Astrocyte (in vitro differentiated cells and primary cell): ENCODE results near the gene IL1R2. TPM values are rescaled to one million over a fixed set of nuclear protein-coding genes. Genes with fewer than 3 reads are reported as not detected.

Experiments
- DNase-seq: peaks from one replicate; pipeline ENCODE4 v3.0.0-alpha.2; 2010; ENCODE audit warnings: low read depth
- FAIRE-seq: peaks from 2 replicates; lab custom pipeline; 2011; peaks lifted over from hg19 to GRCh38; lab: Jason Lieb, UNC
- H2AFZ ChIP-seq: 2 replicates; pipeline ENCODE4 v1.6.0; 2012; ENCODE audit warnings: low read depth, low read length, inconsistent platforms
- H3K27ac ChIP-seq: 2 replicates; pipeline ENCODE4 v1.5.1; 2011; ENCODE audit warnings: low read depth, low read length, inconsistent platforms
- H3K27me3 ChIP-seq: 2 replicates; pipeline ENCODE4 v1.6.0; 2011; ENCODE audit warnings: low read length, inconsistent platforms; ENCODE audit not compliant: insufficient read depth
- H3K36me3 ChIP-seq: 2 replicates; pipeline ENCODE4 v1.5.1; 2011; ENCODE audit warnings: low read length, inconsistent platforms; ENCODE audit not compliant: insufficient read depth
- H3K4me1 ChIP-seq: 2 replicates; pipeline ENCODE4 v1.5.1; 2011; ENCODE audit warnings: low read length, inconsistent platforms; ENCODE audit not compliant: insufficient read depth
- H3K4me2 ChIP-seq: 2 replicates; pipeline ENCODE4 v1.6.0; 2012; ENCODE audit warnings: low read length, inconsistent platforms
- H3K4me3 ChIP-seq: 2 replicates; pipeline ENCODE4 v1.5.1; 2011; ENCODE audit warnings: low read depth, mild to moderate bottlenecking, low read length, inconsistent platforms; ENCODE audit not compliant: insufficient read depth
- H3K79me2 ChIP-seq: 2 replicates; pipeline ENCODE4 v1.6.0; 2012; ENCODE audit warnings: mild to moderate bottlenecking, low read length, inconsistent platforms; ENCODE audit not compliant: insufficient read depth
- H3K9ac ChIP-seq: 2 replicates; pipeline ENCODE4 v1.6.0; 2012; ENCODE audit warnings: mild to moderate bottlenecking, low read length, inconsistent platforms
- H3K9me3 ChIP-seq: 2 replicates; pipeline ENCODE4 v1.5.1; 2012; ENCODE audit warnings: low read depth, mild to moderate bottlenecking, low read length, inconsistent platforms; ENCODE audit not compliant: insufficient read depth
- H4K20me1 ChIP-seq: 2 replicates; pipeline ENCODE4 v1.6.0; 2012; ENCODE audit warnings: low read length, inconsistent platforms; ENCODE audit not compliant: insufficient read depth
- H3K27ac Mint-ChIP-seq: one replicate; pipeline ENCODE4 v1.8.0; 2021; ENCODE audit warnings: mild to moderate bottlenecking, mixed read lengths; ENCODE audit not compliant: unreplicated experiment
- H3K27me3 Mint-ChIP-seq: one replicate; pipeline ENCODE4 v1.8.0; 2021; ENCODE audit warnings: low read depth, mixed read lengths; ENCODE audit not compliant: unreplicated experiment
- H3K36me3 Mint-ChIP-seq: one replicate; pipeline ENCODE4 v1.8.0; 2021; ENCODE audit warnings: low read depth, mixed read lengths; ENCODE audit not compliant: unreplicated experiment
- H3K4me1 Mint-ChIP-seq: one replicate; pipeline ENCODE4 v1.8.0; 2021; ENCODE audit warnings: low read depth, mixed read lengths; ENCODE audit not compliant: unreplicated experiment
- H3K4me3 Mint-ChIP-seq: one replicate; pipeline ENCODE4 v1.8.0; 2021; ENCODE audit warnings: mild to moderate bottlenecking, moderate library complexity, mixed read lengths; ENCODE audit not compliant: unreplicated experiment
- H3K9me3 Mint-ChIP-seq: one replicate; pipeline ENCODE4 v1.8.0; 2021; ENCODE audit warnings: mild to moderate bottlenecking, mixed read lengths; ENCODE audit not compliant: unreplicated experiment
- CTCF ChIP-seq: IDR thresholded peaks from 2 replicates; pipeline ENCODE4 v1.5.1; 2011; ENCODE audit warnings: low read depth, mild to moderate bottlenecking, inconsistent platforms, low read length, moderate library complexity; ENCODE audit not compliant: insufficient read depth
- EZH2 ChIP-seq: IDR thresholded peaks from 2 replicates; pipeline ENCODE4 v1.6.1; 2012; ENCODE audit warnings: mild to moderate bottlenecking, low read length, inconsistent platforms; ENCODE audit not compliant: insufficient read depth
- total RNA-seq: library from RNA; stranded (reverse); gene quantifications from 2 replicates; pipeline ENCODE4 v1.2.1, GENCODE V29; 2021

IL1R2 gene
- total RNA-seq, 1 donor from 2014 or later: 0.34 TPM

DNA sequence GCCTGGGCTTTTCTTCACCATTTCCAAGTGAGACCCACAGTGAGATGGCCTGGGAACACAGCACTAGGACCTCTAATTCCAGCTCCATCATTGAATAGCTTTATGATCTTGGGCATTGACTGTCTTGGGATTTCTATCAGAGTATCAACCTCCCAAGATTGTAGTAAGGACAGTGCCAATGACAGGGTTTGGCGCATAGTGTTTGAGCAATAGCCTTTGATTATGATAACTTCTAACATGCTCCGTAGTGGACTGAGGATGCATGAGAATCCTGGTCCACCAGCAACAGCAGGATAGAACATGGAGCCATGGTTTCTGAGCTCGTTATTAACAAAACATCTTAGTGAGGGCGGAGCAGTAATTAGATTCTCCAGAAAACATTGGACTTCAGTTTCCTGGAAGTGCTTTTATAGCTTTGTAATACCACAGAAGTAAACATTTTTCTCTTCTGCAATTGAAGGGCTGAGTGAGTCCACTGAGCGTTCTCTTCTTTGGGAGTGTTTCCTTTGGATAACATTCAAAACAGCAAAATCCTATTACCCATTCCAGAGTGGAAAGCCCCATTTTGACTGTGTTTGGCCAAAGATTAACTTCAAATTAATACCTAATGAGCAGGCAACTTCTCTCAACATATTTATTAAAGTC, 63.7 kb downstream of the IL1R2 start:
- Histone ChIP-seq H2AFZ (no peak overlapping the region), H3K9me3 (no peaks in the 10 kb centered on the region), H3K4me1 (peaks cover 17% of the 10 kb centered on the region), H3K36me3 (no peaks in the 10 kb centered on the region), H3K4me2 (no peak overlapping the region), H3K27ac (no peak overlapping the region), H3K79me2 (no peaks in the 10 kb centered on the region), H3K9ac (no peak overlapping the region), H3K4me3 (no peak overlapping the region), H4K20me1 (no peaks in the 10 kb centered on the region), H3K27me3 (no peaks in the 10 kb centered on the region)
- Mint-ChIP-seq H3K4me3 (no peak overlapping the region), H3K4me1 (peaks cover 24% of the 10 kb centered on the region), H3K27ac (no peak overlapping the region), H3K9me3 (no peaks in the 10 kb centered on the region), H3K36me3 (no peaks in the 10 kb centered on the region), H3K27me3 (peaks cover 17% of the 10 kb centered on the region)
- no peak for FAIRE-seq
- peak; percentile 41 for DNase-seq
- no peak for TF ChIP-seq EZH2
- no peak for TF ChIP-seq CTCF

GRCh38 chr2:102056079-102056581, 64.4 kb downstream of the IL1R2 start:
- H3K27ac ChIP-seq: no peak overlapping the region
- no peaks in the 10 kb centered on the region for H3K9me3 ChIP-seq
- peaks cover 17% of the 10 kb centered on the region for H3K27me3 Mint-ChIP-seq
- H3K27ac Mint-ChIP-seq: no peak overlapping the region
- H3K4me3 ChIP-seq: no peak overlapping the region
- H3K9me3 Mint-ChIP-seq: no peaks in the 10 kb centered on the region
- peaks cover 11% of the 10 kb centered on the region for H3K4me1 ChIP-seq
- no peak for TF ChIP-seq EZH2
- TF ChIP-seq CTCF: no peak
- H3K4me2 ChIP-seq: no peak overlapping the region
- DNase-seq (no peak), FAIRE-seq (no peak)
- H4K20me1 ChIP-seq: no peaks in the 10 kb centered on the region
- no peaks in the 10 kb centered on the region for H3K36me3 Mint-ChIP-seq
- H3K27me3 ChIP-seq: no peaks in the 10 kb centered on the region
- H3K4me1 Mint-ChIP-seq: peaks cover 17% of the 10 kb centered on the region
- H3K36me3 ChIP-seq: no peaks in the 10 kb centered on the region
- H3K79me2 ChIP-seq: no peaks in the 10 kb centered on the region
- H2AFZ ChIP-seq: no peak overlapping the region
- H3K9ac ChIP-seq: no peak overlapping the region
- no peak overlapping the region for H3K4me3 Mint-ChIP-seq
